Kidney tubule cell (primary cell): ENCODE measurements around the gene DARS2.
"Not testable (repeated sequence)": the region's sequence is repeated elsewhere in the genome, so short reads cannot be mapped to it uniquely, and the experiment has no call there.

Experiments used
- DNase-seq: peaks from one replicate; pipeline ENCODE4 v3.0.0-alpha.2; 2018; ENCODE audit warnings: low spot score

DARS2 gene

GRCh38 chr1:173862146-173862768 is 37.8 kb downstream of the DARS2 start:
- peak; percentile 49 for DNase-seq

DNA sequence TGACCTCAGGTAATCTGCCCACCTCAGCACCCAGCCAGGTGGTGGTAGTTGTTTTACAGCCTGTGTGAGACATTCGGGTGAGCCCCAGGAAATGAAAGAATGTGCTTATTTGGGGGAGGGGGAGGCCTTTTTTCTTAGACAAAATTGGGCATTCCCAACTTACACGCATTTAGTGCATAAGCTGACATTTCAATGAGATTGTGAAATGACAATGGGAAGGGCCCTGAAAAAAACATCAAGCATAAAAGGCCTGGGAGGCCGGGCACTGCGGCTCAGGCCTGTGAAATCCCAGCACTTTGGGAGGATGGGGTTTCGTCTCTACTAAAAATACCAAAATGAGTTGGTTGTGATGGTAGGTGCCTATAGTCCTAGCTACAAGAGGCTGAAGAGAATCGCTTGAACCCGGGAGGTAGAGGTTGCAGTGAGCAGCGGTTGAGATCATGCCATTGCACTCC is 38.3 kb downstream of the DARS2 start:
- no peak for DNase-seq

DNA sequence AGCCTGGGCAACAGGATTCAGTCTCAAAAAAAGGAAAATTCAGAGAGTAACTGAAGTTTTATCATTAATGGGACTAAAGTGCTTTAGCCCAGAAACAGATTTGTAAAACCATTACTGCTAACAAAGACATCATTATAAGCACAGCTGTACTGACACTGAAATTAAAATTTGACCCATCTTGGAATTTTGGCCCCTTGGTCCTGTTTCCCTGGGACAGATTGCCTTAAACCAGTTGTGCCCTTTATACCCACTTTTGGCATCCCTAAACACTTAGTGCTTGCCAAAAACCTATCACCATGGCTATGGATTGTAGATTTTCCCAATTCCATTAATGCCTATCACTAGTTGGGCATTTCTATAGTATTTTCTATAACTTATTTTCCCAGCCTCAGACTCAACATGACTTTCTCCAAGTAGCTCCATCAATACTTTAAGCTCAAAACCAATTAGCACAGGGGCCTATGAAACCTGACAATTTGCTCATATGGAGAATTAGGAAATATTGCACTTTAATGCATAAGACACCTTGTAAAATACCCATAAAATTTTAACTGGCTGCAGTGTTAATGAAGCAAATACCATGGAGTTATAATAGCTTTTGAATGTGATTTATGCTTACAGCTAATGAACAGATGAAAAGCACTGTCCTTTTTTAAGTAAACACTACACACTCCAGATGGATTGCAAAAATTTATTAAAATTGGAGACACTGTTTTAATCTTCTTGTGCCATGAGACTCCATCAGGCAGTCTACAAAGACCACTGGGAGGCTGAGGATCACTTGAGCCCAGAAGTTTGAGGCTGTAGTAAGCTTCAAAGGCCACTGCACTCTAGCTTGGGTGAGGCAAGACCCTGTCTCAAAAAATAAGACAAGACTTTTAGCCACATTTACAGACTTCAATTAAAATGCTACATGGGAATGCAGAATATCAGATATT is 39.0 kb downstream of the DARS2 start:
- no peak for DNase-seq

DNA sequence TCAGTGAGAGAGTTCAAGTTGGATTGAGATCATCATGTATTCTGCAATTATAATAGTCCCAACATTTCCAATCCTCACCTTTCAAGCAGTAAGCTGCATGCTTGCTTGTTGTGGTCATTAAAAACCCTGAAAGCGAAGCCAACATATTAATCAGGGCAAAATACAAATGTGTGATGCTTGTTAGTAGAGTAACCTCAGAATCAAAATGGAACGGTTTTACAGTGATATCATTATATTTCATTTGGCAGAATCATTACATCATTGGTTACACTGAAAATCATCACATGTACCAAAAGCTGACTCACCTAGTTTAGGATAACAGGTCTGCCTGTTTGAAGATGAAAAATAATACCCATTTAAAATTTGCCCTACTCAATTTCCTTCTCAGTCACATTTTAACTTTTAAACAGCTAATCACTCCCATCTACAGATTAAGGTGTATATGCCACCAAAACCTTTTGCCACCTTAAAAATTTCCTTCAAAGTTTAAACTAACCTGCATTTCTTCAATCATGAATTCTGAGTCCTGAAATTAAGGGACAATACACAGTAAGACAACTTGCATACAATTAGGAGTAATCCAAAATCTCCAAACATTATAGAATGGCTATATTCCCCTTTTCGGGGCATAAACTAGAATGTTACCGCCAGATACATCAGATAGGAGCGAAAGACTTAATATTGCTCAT is 39.9 kb downstream of the DARS2 start:
- DNase-seq: no peak

DNA sequence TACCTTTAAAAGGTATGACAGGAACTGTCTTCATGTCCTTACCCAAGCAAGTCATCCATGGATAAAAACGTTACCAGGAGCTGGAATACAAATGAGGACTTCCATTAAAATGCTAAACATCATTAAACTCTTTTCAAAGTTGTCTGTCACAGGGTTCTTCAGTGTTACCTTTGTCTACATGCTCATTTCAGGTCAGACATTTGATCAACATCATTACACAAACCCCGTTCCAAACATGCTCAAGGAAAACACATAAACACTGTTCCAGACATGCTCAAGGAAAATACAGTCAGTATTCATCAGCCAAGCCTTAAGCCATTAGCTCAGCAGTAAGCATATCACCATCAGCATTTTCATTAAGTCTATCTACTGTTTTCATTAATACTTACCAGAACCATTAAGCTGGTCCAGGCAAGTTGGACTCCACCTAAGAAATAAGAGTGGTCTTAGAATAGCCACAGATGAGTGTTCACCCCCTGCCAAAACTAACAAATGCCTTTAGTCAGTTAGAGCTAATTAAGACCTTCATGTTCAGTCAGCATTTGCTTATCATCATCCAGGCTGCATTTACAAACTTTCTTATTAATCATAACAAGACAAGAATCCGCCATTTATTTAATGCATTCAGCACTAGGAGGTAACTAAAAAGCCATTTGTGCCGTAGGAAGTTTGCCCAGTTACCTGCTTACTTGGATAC is 41.1 kb downstream of the DARS2 start:
- no peak for DNase-seq

DNA sequence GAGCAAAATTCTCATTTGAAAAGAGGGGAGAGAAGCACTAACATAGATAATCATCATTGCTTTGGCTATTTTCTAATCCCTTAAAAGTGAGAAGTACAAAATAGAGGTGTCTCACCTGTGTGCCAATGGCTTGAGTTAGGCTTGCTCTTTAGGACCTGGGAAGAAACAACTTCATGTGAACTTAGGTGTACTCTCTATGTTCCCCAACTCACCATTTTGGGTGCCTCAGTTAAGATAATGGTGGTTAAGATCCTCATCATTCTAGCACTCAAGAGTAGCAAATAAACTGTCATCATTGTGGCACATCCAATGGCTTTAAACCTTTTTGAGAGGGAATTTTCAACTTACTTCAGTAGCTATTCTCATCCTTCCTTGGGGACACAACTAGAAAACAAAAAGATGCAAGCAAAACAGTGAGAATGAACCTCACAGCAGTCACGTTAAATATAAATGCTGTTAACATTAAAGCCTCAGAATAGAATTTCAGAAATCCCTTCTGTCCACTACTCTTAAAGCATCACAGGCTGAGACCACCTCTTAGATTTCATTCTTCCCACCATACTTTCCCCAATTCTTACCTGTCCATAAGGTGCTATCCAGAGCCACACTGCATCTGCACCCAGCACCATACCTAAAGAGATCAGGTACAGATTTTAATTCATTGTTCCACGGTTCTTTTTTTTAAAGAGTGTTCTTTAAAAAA is 42.1 kb downstream of the DARS2 start:
- no peak for DNase-seq

DNA sequence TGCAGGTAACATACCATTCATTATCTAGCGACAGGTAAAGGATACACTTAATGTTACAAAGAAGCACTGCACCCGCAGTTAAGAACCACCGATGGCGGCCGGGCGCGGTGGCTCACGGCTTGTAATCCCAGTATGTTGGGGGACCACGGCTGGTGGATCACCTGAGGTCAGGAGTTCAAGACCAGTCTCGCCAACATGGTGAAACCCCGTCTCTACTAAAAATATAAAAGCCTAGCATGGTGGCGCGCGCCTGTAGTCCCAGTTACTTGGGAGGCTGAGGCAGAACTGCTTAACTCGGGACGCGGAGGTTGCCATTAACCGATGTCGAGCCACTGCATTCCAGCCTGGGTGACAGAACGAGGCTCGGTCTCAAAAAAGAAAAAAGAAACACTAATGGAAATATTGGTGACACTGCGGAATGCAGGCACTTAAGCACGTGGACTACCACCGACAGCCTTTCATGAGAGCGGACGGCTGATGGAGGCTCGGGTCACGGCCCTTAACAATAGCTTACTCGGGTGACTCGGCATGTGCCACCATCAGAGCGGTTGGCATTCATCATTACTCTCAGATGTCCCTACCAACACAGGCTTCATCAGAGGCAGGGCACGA is 42.8 kb downstream of the DARS2 start:
- no peak for DNase-seq

DNA sequence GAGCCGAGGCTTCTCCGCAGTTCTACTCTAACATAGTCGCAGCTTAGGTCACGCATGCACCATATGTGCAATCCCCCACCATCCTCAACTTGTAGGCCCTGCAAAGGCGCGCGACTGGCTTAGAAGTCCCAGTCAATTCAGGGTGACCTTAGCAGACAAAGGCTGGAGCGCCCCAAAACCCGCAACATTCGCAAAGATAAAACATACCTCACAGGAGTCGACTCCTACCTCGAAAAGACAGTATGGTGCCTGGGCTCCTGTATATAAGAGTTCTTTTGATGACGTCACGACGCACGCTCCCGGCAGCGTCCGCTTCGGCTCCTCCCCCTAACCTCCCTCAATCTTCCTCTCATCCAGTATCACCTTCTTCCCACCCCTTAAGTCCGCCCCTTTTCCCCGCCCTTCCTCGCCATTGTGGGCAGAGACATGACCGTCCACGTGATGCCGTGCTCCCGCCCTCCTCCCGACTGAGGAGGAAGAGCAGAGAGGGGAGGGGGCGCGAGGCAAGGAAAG is 43.3 kb downstream of the DARS2 start, which contains the start of gene GAS5:
GAS5 (minus strand) TSS at position 237 of the 513 bp plus-strand sequence.
- DNase-seq: peak; percentile 100

DNA sequence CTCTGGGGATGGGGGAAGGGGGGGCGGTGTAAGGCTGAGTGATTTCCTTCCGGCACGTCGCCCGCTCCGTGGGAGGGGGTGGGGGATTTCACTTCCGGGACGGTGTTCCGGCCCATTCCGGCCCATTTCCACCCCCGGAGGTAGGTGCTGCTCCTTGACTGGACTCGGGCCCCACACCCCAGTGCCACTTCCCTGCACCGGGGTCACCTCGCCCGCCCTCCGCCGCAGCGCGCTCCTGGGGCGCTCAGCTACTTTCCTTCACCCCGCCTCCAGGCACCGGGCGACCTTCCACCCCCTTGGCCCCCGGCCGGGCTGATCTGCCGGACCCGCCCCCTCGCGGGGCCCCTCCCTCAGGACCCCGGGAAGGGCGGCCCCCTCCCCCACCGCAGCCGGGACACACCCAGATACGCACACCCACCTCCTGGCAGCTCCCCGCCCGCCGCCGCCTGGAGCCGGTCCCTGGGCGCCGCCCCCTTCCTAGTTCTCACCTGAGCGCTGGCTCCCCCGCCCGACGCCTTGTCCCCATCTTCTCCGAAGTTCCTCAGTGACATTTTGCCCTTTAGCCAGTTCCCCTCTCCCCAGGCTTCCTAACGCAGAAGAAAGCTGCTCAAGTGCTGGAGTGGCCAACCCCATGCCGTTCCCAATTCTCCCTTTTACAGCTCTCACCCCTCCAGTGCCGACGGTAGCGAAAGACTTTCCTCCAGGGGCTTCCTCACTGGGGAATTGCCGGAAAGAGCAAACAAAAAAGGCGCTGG is 44.0 kb downstream of the DARS2 start, which contains the start of gene ZBTB37:
ZBTB37 (plus strand) TSS at position 115 of the 755 bp plus-strand sequence. CDS start 1,846 bp downstream, outside the sequence.
- peak; percentile 91 for DNase-seq

DNA sequence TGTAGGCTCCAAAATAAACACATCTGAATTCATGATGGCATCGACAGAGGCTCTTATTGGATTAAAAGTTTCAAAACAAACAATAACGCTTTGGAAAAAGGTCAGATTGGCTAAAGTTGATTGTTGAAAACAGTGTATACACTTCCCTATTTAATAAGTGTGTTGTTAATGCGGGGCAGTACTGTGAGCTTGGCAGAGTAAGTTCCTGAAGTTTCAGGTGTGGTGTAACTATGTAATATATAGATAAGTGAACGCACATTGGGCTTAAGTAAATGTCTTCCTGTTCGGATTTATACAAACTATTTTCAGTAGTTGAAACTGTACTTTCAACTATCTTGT is 44.5 kb downstream of the DARS2 start:
- no peak for DNase-seq

GRCh38 chr1:173870252-173871075 is 46.0 kb downstream of the DARS2 start:
- no peak for DNase-seq

DNA sequence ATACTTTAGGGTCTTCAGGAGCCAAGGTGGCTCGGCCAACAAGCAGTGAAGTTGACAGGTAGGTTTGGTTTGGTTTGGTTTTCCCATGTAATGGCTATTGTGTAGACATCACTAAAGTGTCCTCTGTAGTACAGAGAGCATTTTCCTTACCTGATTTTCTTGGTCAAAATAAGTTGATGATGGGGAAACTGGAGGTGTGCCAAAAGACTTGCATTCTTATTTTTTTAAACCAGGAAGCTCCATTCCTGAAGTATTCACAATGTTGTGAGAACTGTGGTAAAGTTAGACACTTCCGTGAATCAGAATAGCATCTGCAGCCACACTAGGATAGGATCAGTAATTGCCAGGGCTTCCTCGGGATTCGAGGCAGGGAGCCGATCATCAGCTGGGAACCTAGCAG is 46.6 kb downstream of the DARS2 start:
- no peak for DNase-seq

GRCh38 chr1:173871500-173871899 is 47.0 kb downstream of the DARS2 start:
- no peak for DNase-seq

DNA sequence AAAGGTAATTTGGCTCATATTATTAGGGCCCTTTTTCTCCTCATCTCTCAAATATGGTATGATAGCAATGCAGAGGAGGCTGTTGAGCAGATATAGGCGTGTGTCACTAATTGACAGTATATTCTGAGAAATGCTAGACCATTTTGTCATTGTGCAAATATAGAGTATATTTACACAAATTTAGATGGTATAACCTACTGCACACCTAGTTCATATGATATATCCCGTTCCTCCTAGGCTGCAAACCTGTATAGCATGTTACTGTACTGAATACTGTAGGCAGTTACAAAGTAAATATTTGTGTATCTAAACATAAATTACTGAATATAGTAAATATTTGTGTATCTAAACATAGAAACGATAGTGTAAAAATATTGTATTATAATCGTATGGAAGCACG is 52.3 kb downstream of the DARS2 start:
- no peak for DNase-seq

GRCh38 chr1:173878251-173878650 is 53.8 kb downstream of the DARS2 start:
- no peak for DNase-seq

- DNase-seq: not testable (repeated sequence)
Observed at GRCh38 chr1:173881117-173881516, 56.6 kb downstream of the DARS2 start.

DNA sequence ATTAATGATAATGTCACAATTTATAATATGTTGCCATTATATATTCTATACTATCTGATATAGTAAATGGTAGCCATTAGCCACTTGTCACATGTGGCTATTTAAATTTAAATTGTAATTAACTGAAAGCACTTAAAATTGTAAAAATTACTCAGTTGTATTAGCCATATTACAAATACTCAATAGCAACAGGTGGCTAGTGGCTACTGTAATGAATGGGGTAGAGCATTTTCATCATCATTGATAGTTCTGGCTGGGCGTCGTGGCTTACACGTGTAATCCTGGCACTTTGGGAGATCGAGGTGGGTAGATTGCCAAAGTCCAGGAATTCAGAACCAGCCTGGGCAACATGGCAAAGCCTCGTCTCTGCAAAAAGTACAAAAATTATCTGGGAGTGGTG is 60.2 kb downstream of the DARS2 start:
- no peak for DNase-seq

DNA sequence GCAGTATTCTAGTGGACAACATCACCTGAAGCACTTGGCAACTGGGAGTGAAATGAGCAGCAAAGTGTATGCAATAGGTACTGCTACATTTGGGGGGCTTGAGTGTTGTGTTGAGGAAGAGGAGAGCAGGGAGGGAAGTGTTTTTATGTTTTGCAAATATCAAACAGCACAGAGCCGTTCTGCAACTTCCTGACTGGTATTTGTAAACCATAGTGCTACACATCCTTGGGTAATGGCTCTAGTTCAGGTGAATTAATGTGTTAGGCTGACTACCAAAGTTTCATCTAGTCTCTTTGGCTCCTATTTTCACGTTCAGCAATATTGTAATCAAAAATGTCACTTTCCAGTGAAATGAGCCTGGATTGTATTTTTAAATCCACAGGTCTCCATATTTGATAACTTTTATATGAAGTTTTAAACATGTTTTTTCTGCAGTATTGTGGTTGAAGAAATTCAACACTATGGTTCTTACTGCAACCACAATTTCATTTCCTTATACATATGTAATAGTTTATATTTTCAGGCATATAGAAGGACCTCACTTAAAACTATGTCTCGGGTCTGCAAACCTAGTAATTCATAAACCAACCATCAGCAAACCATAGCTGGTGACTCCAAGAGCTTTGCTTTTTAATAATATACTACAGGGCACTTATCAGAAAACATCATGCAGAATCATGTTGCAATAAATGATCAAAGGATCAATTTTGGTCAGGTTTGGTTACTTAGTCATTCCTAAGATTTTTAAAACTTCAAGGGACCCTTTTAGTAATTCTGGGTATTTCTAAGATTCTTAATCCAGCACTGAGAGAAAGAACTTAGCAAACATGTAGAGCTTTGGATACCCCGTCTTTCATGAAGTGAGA is 62.5 kb downstream of the DARS2 start:
- DNase-seq: no peak
